DMS79 treated with DMSO at 0.1 percent for 48 hours (cell line): Measurements from ENCODE around the gene CDH15.
"Not testable (repeated sequence)": the region's sequence is repeated elsewhere in the genome, so short reads cannot be mapped to it uniquely, and the experiment has no call there.

Experiments
- DNase-seq: peaks from one replicate; lab custom pipeline; 2025; lab: John Stamatoyannopoulos, UW

The CDH15 gene

GRCh38 chr16:89187770-89188392 lies 16.3 kb downstream of the CDH15 start:
- DNase-seq, result no peak

- not testable (repeated sequence) for DNase-seq
Observed at GRCh38 chr16:89188471-89189357, 17.2 kb downstream of the CDH15 start.

GRCh38 chr16:89189358-89190025 lies 17.9 kb downstream of the CDH15 start:
- no peak for DNase-seq

- DNase-seq, result no peak
Observed at GRCh38 chr16:89190150-89190958, 18.8 kb downstream of the CDH15 start.

GRCh38 chr16:89191033-89191900 lies 19.7 kb downstream of the CDH15 start:
- no peak for DNase-seq

GRCh38 chr16:89191901-89192185 lies 20.3 kb downstream of the CDH15 start:
- no peak for DNase-seq

GRCh38 chr16:89192186-89192955 lies 20.8 kb downstream of the CDH15 start:
- DNase-seq, result not testable (repeated sequence)

- DNase-seq, result no peak
Observed at GRCh38 chr16:89192956-89193575, 21.5 kb downstream of the CDH15 start.

GRCh38 chr16:89193576-89194293 lies 22.2 kb downstream of the CDH15 start:
- no peak for DNase-seq

- no peak for DNase-seq
Observed at GRCh38 chr16:89194340-89195311, 23.1 kb downstream of the CDH15 start.

- DNase-seq, result no peak
Observed at GRCh38 chr16:89195521-89196171, 24.1 kb downstream of the CDH15 start.

GRCh38 chr16:89197033-89197632 lies 25.6 kb downstream of the CDH15 start:
- DNase-seq, result no peak

GRCh38 chr16:89197633-89198416 lies 26.3 kb downstream of the CDH15 start:
- DNase-seq, result no peak

GRCh38 chr16:89198417-89199240 lies 27.1 kb downstream of the CDH15 start:
- DNase-seq, result no peak
